Mucosa of rectum (tissue), 2 donors: ENCODE data around the gene RAB40C.

Source experiments
- H3K27ac ChIP-seq, 2 donors: one replicate each; pipeline ENCODE4 v1.7.0; 2013; ENCODE audit warnings: inconsistent platforms in 2 of 2, low read depth in 2 of 2, low read length in 2 of 2
- H3K27me3 ChIP-seq, 2 donors: one replicate each; pipeline ENCODE4 v1.7.0; 2013; ENCODE audit warnings: low read length in 2 of 2; ENCODE audit not compliant: control insufficient read depth in 2 of 2, insufficient read depth in 2 of 2
- H3K36me3 ChIP-seq, 2 donors: one replicate each; pipeline ENCODE4 v1.7.0; 2013; ENCODE audit warnings: low read length in 2 of 2; ENCODE audit not compliant: control insufficient read depth in 2 of 2, insufficient read depth in 2 of 2
- H3K4me1 ChIP-seq, 2 donors: one replicate each; pipeline ENCODE4 v1.7.0; 2013; ENCODE audit warnings: low read length in 2 of 2, mild to moderate bottlenecking in 1 of 2; ENCODE audit not compliant: control insufficient read depth in 2 of 2, insufficient read depth in 2 of 2
- H3K4me3 ChIP-seq, 2 donors: one replicate each; pipeline ENCODE4 v1.7.0; 2013; ENCODE audit warnings: low read length in 2 of 2
- H3K9ac ChIP-seq, 2 donors: one replicate each; pipeline ENCODE4 v1.7.0; 2013; ENCODE audit warnings: low read length in 2 of 2, low read depth in 1 of 2, mild to moderate bottlenecking in 1 of 2
- H3K9me3 ChIP-seq, 2 donors: one replicate each; pipeline ENCODE4 v1.7.0; 2013; ENCODE audit warnings: low read length in 2 of 2; ENCODE audit not compliant: control insufficient read depth in 2 of 2
- donor health status: healthy.
- donor health status: Normal muscosa, but diverticular disease.

The RAB40C gene

GRCh38 chr16:616733-617586, 27.1 kb downstream of the RAB40C start:
- no peaks in the 10 kb centered on the region for H3K9me3 ChIP-seq
- H3K4me3 ChIP-seq = no peak overlapping the region
- H3K36me3 ChIP-seq = peaks cover 9 to 13% of the 10 kb centered on the region in 2 donors
- peak overlapping the region; percentile 58 for H3K27ac ChIP-seq
- peak overlapping the region in 1 of 2 donors; percentile 7 for H3K9ac ChIP-seq
- no peaks in the 10 kb centered on the region for H3K27me3 ChIP-seq
- peaks cover 0 to 3% of the 10 kb centered on the region in 2 donors for H3K4me1 ChIP-seq

GRCh38 chr16:617855-618254, 28.0 kb downstream of the RAB40C start:
- Histone ChIP-seq H3K9me3 (no peaks in the 10 kb centered on the region), H3K27ac (no peak overlapping the region), H3K4me3 (no peak overlapping the region), H3K27me3 (no peaks in the 10 kb centered on the region), H3K9ac (no peak overlapping the region), H3K4me1 (peaks cover 0 to 3% of the 10 kb centered on the region in 2 donors), H3K36me3 (peaks cover 9 to 13% of the 10 kb centered on the region in 2 donors)

DNA sequence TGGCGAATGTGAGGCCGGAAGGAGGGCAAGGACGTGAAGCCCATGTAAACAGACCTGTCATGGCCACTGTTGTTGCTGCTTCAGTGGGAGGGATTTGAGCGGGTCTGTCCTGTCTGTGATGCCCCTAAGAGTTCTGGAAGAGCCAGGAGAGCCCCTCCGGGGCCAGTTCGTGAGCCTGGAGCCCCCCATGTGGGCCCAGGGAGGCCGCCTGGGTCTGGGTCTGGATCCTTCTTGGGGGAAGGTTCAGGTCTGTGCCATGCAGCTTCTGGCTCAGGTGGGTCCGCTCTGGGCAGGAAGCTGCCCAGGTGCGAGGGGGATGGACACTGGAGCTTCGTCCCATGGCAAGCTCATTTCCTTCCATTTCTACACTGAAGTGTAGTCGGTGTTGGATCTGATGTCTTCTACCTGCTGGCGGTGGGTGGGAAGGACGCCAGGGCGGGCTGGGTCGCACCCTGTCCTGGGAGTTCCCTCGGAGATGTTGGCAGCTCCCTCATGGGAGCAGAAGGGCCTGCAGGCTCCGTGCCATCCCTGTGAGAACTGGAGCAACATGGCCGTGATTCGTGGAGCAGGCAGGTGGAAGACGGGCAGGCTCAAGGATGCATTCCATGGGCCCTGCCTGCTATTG, 29.7 kb downstream of the RAB40C start:
- Histone ChIP-seq H3K9me3 (no peaks in the 10 kb centered on the region), H3K27ac (no peak overlapping the region), H3K27me3 (no peaks in the 10 kb centered on the region), H3K9ac (no peak overlapping the region), H3K36me3 (peaks cover 4 to 8% of the 10 kb centered on the region in 2 donors), H3K4me3 (no peak overlapping the region), H3K4me1 (peaks cover 0 to 3% of the 10 kb centered on the region in 2 donors)

GRCh38 chr16:620700-621525, 31.0 kb downstream of the RAB40C start:
- Histone ChIP-seq H3K9me3 (no peaks in the 10 kb centered on the region), H3K36me3 (peaks cover 8 to 12% of the 10 kb centered on the region in 2 donors), H3K4me1 (peaks cover 0 to 3% of the 10 kb centered on the region in 2 donors), H3K27ac (no peak overlapping the region), H3K9ac (no peak overlapping the region), H3K4me3 (no peak overlapping the region), H3K27me3 (no peaks in the 10 kb centered on the region)

GRCh38 chr16:621526-622105, 31.8 kb downstream of the RAB40C start:
- H3K36me3 ChIP-seq = peaks cover 11 to 17% of the 10 kb centered on the region in 2 donors
- H3K27ac ChIP-seq = no peak overlapping the region
- no peak overlapping the region for H3K9ac ChIP-seq
- no peaks in the 10 kb centered on the region for H3K9me3 ChIP-seq
- no peaks in the 10 kb centered on the region for H3K4me1 ChIP-seq
- no peaks in the 10 kb centered on the region for H3K27me3 ChIP-seq
- H3K4me3 ChIP-seq = no peak overlapping the region

GRCh38 chr16:622920-623280, 33.0 kb downstream of the RAB40C start:
- no peaks in the 10 kb centered on the region for H3K27me3 ChIP-seq
- no peak overlapping the region for H3K9ac ChIP-seq
- peaks cover 9 to 16% of the 10 kb centered on the region in 2 donors for H3K36me3 ChIP-seq
- H3K4me1 ChIP-seq = no peaks in the 10 kb centered on the region
- H3K27ac ChIP-seq = no peak overlapping the region
- H3K4me3 ChIP-seq = no peak overlapping the region
- no peaks in the 10 kb centered on the region for H3K9me3 ChIP-seq

- no peak overlapping the region for H3K9ac ChIP-seq
- H3K27me3 ChIP-seq = no peaks in the 10 kb centered on the region
- peaks cover 12 to 17% of the 10 kb centered on the region in 2 donors for H3K36me3 ChIP-seq
- no peak overlapping the region for H3K27ac ChIP-seq
- H3K9me3 ChIP-seq = no peaks in the 10 kb centered on the region
- no peaks in the 10 kb centered on the region for H3K4me1 ChIP-seq
- H3K4me3 ChIP-seq = no peak overlapping the region
Observed at GRCh38 chr16:624526-625070, 34.7 kb downstream of the RAB40C start.

DNA sequence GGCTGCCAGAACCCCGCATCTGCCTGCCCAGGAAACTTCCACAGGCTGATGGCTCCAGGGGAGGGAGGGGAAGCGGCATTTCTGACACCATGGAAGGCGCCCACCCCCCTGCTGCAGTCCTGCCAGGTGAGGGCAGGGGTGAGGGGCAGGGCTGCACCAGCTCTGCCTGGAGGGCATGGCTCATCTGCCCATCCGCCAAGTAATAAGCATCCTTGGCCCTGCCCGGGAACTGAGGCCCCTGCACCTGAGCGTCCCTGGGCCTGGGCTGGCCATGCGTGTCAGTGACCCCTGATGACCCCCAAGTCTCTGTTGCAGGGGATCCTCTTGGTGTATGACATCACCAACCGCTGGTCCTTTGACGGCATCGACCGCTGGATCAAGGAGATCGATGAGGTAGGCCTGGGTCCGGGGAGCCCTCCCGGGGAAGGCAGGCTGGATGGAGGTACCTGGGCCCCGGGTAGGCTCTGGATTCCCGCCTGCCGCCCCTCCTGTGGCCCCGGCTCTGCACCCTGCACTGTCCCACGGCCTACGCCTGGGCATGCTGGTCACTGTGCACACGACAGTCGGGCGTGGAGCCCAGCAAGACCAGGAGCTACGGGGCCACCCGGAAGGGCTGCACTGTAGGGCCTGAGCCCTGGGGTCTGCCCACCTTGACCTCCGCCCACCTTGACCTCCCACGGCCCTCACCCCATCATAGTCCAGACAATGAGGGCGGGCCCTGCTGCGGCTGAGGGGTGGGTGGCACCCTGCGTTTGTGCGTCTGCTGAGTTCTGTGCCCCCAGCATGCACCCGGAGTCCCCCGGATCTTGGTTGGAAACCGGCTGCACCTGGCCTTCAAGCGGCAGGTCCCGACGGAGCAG, 35.5 kb downstream of the RAB40C start:
- Histone ChIP-seq H3K4me1 (peaks cover 0 to 3% of the 10 kb centered on the region in 2 donors), H3K27ac (no peak overlapping the region)

More for the DNA sequence above, 35.5 kb downstream of the RAB40C start:
- Histone ChIP-seq H3K27me3 (no peaks in the 10 kb centered on the region), H3K9ac (no peak overlapping the region), H3K4me3 (no peak overlapping the region), H3K9me3 (no peaks in the 10 kb centered on the region), H3K36me3 (peaks cover 12 to 17% of the 10 kb centered on the region in 2 donors)
